ENCODE results near the gene TNC.

GRCh38 chr9:115141612-115142011 is 23.7 kb upstream of the TNC start:
- TF ChIP-seq, protein P1, sequence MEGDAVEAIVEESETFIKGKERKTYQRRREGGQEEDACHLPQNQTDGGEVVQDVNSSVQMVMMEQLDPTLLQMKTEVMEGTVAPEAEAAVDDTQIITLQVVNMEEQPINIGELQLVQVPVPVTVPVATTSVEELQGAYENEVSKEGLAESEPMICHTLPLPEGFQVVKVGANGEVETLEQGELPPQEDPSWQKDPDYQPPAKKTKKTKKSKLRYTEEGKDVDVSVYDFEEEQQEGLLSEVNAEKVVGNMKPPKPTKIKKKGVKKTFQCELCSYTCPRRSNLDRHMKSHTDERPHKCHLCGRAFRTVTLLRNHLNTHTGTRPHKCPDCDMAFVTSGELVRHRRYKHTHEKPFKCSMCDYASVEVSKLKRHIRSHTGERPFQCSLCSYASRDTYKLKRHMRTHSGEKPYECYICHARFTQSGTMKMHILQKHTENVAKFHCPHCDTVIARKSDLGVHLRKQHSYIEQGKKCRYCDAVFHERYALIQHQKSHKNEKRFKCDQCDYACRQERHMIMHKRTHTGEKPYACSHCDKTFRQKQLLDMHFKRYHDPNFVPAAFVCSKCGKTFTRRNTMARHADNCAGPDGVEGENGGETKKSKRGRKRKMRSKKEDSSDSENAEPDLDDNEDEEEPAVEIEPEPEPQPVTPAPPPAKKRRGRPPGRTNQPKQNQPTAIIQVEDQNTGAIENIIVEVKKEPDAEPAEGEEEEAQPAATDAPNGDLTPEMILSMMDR (IDR thresholded peaks at IDR 0.05 in 8 of 11, conservative IDR thresholded peaks at IDR 0.05 in 3 of 11): no peak
- TF ChIP-seq POLR2AphosphoS5 (IDR thresholded peaks at IDR 0.05): no peak

All from spleen (tissue), 7 donors.